ELF-1 (cell line): Measurements from ENCODE around the gene TRIM7.
A peak's percentile ranks its signal among the peaks of the same experiment; 100 is the strongest.

Experiments used
- DNase-seq: peaks from one replicate; pipeline ENCODE4 v3.0.0-alpha.2; 2016; ENCODE audit warnings: low read depth, low spot score

Gene TRIM7

DNA sequence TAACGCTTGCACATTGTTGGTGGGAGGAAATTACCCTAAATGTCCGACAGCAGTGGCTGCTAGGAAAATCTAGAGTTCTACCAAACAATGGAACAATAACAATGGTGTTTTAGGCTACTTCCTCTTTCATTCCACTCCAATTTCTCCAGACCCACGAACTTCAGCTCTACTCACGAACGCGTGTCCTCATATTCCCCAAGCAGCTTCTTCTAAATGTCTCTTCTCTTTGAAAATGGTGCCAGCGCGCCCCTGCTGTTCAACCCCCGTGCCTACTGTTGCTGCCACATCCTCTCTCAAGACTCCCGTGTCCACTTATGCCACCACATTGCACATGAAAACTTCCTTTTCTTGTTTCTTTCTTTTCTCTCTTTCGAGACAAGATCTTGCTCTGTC, 32.0 kb downstream of the TRIM7 start:
- no peak for DNase-seq

- DNase-seq: no peak
Observed at GRCh38 chr5:181171782-181172181, 33.2 kb downstream of the TRIM7 start.

- no peak for DNase-seq
Observed at GRCh38 chr5:181170996-181171395, 34.0 kb downstream of the TRIM7 start.

DNA sequence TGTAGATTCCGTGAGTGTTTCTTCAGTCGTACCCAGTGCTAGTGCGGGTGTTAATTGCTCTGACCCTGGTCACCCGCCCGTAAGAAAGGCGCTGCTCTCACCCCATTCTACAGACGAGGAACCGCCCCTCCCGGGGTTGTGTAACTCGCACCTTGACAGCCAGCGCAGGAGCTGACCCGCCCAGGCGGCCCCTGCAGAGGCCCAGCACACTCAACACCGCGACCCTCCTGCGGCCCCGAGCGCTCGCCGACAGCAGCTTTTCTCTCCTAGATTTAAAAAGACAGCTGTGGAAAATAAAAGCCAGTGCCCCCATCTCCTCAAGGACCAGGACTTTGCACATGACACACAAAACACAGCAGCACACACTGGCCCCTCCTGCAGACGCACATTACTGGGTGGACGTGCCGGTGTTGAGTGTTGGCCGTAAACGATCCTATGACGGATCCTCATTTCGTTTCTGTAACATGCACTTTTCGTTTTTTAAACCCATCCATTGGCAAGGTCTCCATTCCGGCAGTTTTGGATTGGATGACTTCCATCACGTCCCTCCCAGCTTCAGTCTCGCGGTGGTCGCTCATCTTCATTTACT, 34.7 kb downstream of the TRIM7 start:
- peak; percentile 61 for DNase-seq

DNA sequence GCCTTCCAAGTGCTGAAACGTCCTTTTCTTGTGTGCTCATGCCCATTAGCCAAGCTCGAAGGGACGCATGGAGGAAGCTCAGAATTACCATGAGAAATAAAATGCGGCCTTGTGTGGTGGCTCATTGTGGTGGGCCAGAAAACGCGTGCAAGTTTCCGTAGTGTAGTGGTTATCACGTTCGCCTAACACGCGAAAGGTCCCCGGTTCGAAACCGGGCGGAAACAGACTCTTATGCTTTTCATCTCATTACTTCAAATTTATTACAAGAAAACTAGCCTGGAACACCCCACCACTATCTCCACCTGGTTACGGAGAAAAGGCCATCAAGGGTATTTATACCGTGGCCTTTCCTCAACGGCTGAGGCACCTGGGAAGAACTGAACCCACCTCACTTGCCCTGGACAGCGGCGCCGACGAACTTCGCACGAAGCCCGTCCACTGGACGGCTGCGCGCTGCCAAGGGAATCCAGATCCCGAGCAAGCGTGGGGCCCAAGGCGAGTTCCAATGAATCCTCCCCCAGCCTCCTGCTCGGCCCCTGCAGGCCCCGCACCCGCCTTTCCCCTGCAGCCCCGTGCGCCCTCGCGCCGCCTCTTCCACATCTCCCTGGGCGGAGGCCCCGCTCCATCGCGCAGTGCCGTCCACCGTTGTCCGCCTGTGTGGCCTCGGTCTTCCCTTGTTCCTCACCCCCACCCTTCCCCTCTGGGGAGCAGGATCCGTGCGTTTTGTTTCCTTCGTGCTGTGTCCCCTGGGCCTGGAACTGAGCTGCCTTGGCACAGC, 35.3 kb downstream of the TRIM7 start:
- DNase-seq: peak; percentile 93

DNA sequence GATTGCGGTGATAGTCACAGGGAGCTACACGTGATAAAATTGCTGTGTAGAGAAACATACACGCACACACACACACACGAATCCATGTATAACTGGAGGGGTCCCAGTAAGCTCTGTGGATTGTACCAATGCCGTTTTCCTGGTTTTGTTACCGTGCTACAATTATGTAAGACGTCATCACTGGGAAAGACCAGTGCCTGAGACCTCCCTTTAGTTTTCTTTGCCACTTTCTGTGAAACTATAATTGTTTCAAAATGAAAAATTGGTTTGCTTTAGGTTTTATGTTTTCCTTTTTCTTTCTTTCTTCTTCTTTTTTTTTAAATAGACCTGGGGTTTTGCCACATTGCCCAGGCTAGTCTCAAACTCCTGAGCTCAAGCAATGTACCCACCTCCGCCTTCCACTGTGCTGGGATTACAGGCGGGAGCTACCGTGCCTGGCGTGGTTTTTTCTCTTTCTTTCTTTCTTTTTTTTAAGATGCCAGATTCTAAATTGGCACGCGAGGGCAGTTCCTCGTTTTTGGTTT, 36.3 kb downstream of the TRIM7 start:
- no peak for DNase-seq

- peak; percentile 74 for DNase-seq
Observed at GRCh38 chr5:181167814-181168488, 37.0 kb downstream of the TRIM7 start.

GRCh38 chr5:181166812-181167733, 37.9 kb downstream of the TRIM7 start:
- no peak for DNase-seq

- DNase-seq: peak; percentile 79
Observed at GRCh38 chr5:181164076-181164952, 40.7 kb downstream of the TRIM7 start.

- DNase-seq: peak; percentile 66
Observed at GRCh38 chr5:181163487-181164075, 41.4 kb downstream of the TRIM7 start.

DNA sequence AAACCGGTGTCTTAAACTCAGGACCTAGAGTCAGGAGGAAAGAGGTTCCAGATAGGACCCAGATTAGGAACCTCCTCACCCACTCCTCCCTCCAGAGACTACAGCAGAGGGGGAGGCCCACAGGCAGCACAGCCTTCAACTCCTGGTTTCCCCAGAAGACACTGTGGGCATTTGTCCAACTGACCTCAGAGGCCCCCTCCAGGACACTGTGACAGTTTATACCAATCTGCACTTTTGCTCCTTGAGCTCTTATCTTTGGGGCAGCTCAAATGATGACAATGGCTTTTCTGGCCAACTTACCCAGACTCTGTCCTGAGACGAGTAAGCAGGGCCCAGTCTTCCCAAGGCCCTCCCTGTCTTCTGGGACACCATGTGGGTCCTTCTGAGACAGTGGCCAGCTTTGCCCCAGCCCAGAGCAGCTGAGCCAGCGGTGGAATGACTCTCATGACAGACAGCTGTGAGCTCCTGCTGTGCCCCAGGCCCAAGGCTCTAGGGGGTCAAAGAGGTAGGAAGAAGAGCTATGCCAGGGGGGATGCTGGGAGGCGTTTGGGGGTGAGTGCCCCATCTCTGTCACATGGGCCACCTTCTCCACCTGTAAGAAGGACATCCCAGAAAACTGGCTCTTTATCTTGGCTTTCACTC, 43.3 kb downstream of the TRIM7 start:
- no peak for DNase-seq

- peak; percentile 76 for DNase-seq
Observed at GRCh38 chr5:181160755-181161533, 44.1 kb downstream of the TRIM7 start.

DNA sequence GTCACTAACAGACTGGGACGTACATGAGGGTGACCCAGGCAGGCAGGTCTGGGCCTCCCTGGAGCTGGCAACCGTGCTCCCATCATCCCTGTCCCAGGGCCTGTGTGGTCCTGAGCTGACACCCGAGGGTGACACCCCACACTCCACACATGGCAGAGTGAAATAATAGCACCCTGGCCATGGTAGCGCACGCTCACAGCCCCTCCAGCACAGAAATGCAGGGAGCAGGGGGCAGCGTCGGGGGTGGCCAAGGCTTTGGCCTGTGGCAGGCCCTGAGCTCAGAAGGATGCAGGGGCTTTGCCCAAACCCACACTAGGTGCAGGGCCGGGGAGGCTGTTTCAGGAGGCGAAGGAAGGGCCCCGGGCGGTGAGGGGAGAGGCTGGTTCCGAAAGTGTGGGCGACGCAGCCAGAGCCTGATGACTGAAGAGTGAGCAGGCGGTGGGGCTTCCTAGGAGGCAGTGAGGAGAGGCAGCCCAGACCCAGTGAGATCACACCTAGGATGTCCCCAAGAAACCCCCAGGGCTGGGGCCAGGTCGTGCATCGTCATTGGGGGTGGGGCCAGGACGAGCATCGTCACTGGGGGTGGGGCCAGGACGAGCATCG, 44.7 kb downstream of the TRIM7 start:
- peak; percentile 87 for DNase-seq

DNA sequence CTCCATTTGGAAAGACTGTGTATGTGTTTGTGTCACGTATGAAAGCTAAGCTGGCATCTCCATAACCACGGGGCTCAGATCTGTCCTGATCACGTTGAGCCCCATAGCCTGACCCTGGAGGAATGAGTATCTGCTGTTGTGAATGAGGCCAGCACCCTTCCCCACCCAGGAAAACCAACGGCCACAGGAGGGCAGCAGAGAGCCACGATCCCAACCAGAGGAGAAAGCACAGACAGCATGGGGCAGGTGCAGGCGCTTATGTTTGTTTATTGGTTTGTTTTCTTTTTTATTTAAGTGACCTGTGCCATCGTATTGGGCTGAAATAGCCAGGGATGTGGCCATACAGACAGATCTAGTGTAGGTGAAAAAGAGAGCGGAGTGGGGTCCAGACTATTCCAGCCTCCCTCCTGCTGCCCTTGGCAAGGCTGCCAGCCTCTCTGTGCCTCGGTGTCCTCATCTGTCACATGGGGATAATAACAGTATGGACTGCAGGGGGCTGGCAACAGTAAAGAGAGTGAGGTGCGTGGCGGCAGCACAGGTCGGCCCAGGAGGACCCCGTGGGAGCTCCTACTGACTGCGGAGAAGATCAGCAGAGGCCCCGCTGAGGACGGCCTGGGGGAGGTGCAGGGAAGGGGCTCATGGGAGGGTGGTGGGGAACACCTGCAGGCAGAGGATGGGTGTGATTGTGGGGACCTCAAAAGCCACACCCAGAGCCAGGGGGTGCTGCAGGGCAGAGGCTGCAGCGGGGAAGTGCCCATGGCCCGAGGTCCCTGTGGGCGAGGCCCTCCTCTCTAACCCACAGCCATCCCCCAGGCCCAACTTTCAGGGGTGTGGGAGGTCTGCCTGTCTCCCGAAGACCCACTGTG, 45.5 kb downstream of the TRIM7 start:
- DNase-seq: peak; percentile 96

DNA sequence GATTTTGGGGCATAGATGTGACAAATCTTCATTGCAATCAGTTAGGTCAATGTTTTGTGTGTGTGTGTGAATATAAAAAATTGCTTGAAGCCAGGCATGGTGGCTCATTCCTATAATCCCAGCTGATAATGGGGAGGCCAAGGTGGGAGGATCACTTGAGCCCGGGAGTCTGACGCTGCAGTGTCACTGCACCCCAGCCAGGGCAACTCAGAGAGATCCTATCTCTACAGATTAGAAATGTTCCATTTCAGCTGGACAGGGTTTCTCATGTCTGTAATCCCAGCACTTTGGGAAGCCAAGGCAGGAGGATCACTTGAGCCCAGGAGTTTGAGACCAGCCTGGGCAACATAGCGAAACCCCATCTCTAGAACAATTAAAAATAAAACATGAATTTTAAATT, 46.1 kb downstream of the TRIM7 start:
- no peak for DNase-seq

- no peak for DNase-seq
Observed at GRCh38 chr5:181156758-181157157, 48.2 kb downstream of the TRIM7 start.

DNA sequence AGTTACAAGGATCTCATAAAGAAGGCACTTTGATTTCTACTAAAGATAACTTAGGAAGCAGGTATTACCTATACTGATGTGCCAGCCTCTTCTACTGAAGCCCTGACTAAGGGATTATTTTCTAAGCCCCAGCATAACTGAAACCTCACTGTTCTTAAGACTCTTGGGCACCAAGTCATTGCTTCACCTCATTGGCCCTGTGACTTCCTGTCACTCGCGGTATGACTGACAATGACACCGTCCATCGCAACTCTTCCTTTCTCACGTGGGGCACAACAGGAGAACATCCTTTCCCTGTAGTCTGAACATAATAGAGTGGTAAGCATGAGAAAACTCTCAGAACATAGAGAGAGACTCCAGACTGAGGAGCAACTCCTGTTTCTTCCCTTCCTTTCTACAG, 51.2 kb downstream of the TRIM7 start:
- DNase-seq: no peak
